Right lobe of liver (tissue), 4 donors: ENCODE results near the gene DIP2C.

Experiments used
- POLR2A ChIP-seq: fragments of 450-650 bp; IDR thresholded peaks from one replicate; pipeline ENCODE4 v1.6.1; 2017; ENCODE audit warnings: antibody characterized with exemption, mild to moderate bottlenecking
- TF ChIP-seq, protein P1 (sequence below), 4 donors: fragments of 200-600 bp in 3 of 4; fragments of 450-650 bp in 1 of 4; IDR thresholded peaks; one replicate each; pipeline versions ENCODE4 v1.5.1 to v1.8.0; 2016 to 2022; ENCODE audit warnings: antibody characterized with exemption in 4 of 4, mild to moderate bottlenecking in 2 of 4
- donor health status: DM: no; HTN: no; CAD: no.
- donor health status: DM: no; HTN: no; CAD: no.
- donor health status: DM: no; HTN: yes; CAD: no.

DNA sequence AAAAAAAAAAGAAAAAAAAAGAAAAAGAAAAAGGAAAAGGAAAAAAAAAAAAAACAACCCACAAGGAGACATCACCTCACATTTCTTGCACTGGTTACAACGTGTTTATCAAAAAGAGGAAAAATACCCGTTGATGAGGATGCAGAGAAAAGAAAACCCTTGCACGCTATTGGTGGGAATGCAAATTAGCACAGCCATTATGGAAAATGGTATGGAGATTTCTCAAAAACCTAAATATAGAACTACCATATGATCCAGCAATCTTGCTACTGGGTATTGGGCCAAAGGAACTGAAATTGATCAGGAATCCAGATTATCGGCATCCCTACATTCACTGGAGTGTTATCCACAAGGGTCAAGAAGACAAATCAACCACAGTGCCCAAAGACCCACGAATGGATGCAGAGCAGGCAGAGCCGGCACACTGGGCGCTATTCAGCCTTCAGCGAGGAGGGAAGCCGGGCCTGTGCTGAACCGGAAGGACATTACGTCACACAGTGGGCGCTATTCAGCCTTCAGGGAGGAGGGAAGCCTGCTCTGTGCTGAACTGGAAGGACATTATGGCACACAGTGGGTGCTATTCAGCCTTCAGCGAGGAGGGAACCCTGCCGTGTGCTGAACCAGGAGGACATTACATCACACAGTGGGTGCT, 295.6 kb downstream of the DIP2C start:
- no peak for TF ChIP-seq POLR2A
- TF ChIP-seq, protein P1, sequence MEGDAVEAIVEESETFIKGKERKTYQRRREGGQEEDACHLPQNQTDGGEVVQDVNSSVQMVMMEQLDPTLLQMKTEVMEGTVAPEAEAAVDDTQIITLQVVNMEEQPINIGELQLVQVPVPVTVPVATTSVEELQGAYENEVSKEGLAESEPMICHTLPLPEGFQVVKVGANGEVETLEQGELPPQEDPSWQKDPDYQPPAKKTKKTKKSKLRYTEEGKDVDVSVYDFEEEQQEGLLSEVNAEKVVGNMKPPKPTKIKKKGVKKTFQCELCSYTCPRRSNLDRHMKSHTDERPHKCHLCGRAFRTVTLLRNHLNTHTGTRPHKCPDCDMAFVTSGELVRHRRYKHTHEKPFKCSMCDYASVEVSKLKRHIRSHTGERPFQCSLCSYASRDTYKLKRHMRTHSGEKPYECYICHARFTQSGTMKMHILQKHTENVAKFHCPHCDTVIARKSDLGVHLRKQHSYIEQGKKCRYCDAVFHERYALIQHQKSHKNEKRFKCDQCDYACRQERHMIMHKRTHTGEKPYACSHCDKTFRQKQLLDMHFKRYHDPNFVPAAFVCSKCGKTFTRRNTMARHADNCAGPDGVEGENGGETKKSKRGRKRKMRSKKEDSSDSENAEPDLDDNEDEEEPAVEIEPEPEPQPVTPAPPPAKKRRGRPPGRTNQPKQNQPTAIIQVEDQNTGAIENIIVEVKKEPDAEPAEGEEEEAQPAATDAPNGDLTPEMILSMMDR (IDR thresholded peaks at IDR 0.05): no peak
